Testis (tissue), 2 donors: ENCODE results near the gene KRT72.

Experiments used
- POLR2A ChIP-seq: fragments of 450-650 bp; IDR thresholded peaks from one replicate; pipeline ENCODE4 v1.6.1; 2017; ENCODE audit warnings: antibody characterized with exemption, mild to moderate bottlenecking, moderate library complexity
- TF ChIP-seq, protein P1 (sequence below), 3 experiments: fragments of 450-650 bp in 2 of 3; fragments of 200-600 bp in 1 of 3; sonication (generic) in 1 of 3; IDR thresholded peaks; one replicate each; pipeline ENCODE4 v1.5.1; 2016 to 2019; ENCODE audit warnings: antibody characterized with exemption in 3 of 3, mild to moderate bottlenecking in 2 of 3, moderate library complexity in 1 of 3

DNA sequence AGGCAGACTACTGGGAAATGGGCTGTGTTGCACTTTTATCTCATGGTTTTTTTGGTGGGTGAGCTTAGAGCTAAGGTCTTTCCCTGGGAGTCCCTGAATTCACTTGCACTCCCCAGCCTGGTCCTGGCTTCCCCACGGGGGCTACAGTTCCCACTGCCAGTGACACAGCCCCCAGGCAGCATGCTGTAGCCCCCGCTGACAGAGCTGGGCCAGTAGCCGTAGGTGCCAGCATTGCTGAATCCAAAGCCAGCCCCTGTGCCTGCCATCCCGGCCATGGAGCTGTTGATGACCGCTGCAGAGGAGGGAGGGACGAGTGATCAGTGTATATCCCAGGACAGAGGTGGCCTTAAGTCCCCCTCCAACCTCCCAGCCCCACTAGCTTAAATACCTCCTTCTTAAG lies 6.9 kb upstream of the KRT72 start:
- TF ChIP-seq POLR2A: no peak
- TF ChIP-seq, protein P1, sequence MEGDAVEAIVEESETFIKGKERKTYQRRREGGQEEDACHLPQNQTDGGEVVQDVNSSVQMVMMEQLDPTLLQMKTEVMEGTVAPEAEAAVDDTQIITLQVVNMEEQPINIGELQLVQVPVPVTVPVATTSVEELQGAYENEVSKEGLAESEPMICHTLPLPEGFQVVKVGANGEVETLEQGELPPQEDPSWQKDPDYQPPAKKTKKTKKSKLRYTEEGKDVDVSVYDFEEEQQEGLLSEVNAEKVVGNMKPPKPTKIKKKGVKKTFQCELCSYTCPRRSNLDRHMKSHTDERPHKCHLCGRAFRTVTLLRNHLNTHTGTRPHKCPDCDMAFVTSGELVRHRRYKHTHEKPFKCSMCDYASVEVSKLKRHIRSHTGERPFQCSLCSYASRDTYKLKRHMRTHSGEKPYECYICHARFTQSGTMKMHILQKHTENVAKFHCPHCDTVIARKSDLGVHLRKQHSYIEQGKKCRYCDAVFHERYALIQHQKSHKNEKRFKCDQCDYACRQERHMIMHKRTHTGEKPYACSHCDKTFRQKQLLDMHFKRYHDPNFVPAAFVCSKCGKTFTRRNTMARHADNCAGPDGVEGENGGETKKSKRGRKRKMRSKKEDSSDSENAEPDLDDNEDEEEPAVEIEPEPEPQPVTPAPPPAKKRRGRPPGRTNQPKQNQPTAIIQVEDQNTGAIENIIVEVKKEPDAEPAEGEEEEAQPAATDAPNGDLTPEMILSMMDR (IDR thresholded peaks at IDR 0.05): no peak
